Activated CD8-positive, alpha-beta memory T cell treated with anti-CD3 and anti-CD28 coated beads for 48 hours (primary cell): ENCODE data around the gene NUP160.
"Not testable (repeated sequence)": the region's sequence is repeated elsewhere in the genome, so short reads cannot be mapped to it uniquely, and the experiment has no call there.

Experiments used
- DNase-seq, 3 experiments: peaks; one replicate each; pipeline ENCODE4 v3.0.0-alpha.2; 2020; ENCODE audit warnings: low read depth in 2 of 3, low spot score in 2 of 3

NUP160 gene

GRCh38 chr11:47863898-47864430 lies 15.8 kb upstream of the NUP160 start:
- no peak for DNase-seq

GRCh38 chr11:47863189-47863897 lies 15.2 kb upstream of the NUP160 start:
- no peak for DNase-seq

- DNase-seq, result no peak
These were observed 13.6 kb upstream of the NUP160 start for GRCh38 chr11:47861728-47862127.

GRCh38 chr11:47860536-47860935 lies 12.4 kb upstream of the NUP160 start:
- no peak for DNase-seq

GRCh38 chr11:47857892-47858543 lies 9.9 kb upstream of the NUP160 start:
- DNase-seq, result no peak

GRCh38 chr11:47857485-47857884 lies 9.3 kb upstream of the NUP160 start:
- DNase-seq, result no peak

GRCh38 chr11:47856186-47856585 lies 8.0 kb upstream of the NUP160 start:
- DNase-seq, result no peak

GRCh38 chr11:47854667-47855066 lies 6.5 kb upstream of the NUP160 start:
- DNase-seq, result no peak

GRCh38 chr11:47852053-47852452 lies 3.9 kb upstream of the NUP160 start:
- DNase-seq, result no peak

- no peak for DNase-seq
These were observed 2.2 kb upstream of the NUP160 start for GRCh38 chr11:47850337-47850736.

GRCh38 chr11:47848700-47849155 lies 578 bp upstream of the NUP160 start:
- DNase-seq, result no peak

GRCh38 chr11:47847537-47847891 lies 636 bp downstream of the NUP160 start:
- DNase-seq, result no peak

- no peak for DNase-seq
These were observed 1.2 kb downstream of the NUP160 start for GRCh38 chr11:47846998-47847397.

- DNase-seq, result no peak
These were observed 4.6 kb downstream of the NUP160 start for GRCh38 chr11:47843361-47844055.

GRCh38 chr11:47842749-47843148 lies 5.4 kb downstream of the NUP160 start:
- no peak for DNase-seq

- DNase-seq, result no peak
These were observed 10.2 kb downstream of the NUP160 start for GRCh38 chr11:47837929-47838328.

- DNase-seq, result no peak
These were observed 10.9 kb downstream of the NUP160 start for GRCh38 chr11:47837292-47837691.

GRCh38 chr11:47830013-47830412 lies 18.1 kb downstream of the NUP160 start:
- not testable (repeated sequence) for DNase-seq

GRCh38 chr11:47828284-47828683 lies 19.9 kb downstream of the NUP160 start:
- no peak for DNase-seq

GRCh38 chr11:47822664-47823063 lies 25.5 kb downstream of the NUP160 start:
- DNase-seq, result not testable (repeated sequence)

GRCh38 chr11:47819743-47820142 lies 28.4 kb downstream of the NUP160 start:
- DNase-seq, result no peak

GRCh38 chr11:47800759-47801158 lies 47.4 kb downstream of the NUP160 start:
- DNase-seq, result no peak
